Measurements from ENCODE around the gene BAX. TPM values are rescaled to one million over a fixed set of nuclear protein-coding genes. Genes with fewer than 3 reads are reported as not detected.
A peak's percentile ranks its signal among the peaks of the same experiment; 100 is the strongest.

BAX gene
- total and polyA plus RNA-seq, 2 of the 13 experiments (the other 11 are each of a cell fraction or from before 2014, with no cell fraction given) = 139 to 176 TPM

DNA sequence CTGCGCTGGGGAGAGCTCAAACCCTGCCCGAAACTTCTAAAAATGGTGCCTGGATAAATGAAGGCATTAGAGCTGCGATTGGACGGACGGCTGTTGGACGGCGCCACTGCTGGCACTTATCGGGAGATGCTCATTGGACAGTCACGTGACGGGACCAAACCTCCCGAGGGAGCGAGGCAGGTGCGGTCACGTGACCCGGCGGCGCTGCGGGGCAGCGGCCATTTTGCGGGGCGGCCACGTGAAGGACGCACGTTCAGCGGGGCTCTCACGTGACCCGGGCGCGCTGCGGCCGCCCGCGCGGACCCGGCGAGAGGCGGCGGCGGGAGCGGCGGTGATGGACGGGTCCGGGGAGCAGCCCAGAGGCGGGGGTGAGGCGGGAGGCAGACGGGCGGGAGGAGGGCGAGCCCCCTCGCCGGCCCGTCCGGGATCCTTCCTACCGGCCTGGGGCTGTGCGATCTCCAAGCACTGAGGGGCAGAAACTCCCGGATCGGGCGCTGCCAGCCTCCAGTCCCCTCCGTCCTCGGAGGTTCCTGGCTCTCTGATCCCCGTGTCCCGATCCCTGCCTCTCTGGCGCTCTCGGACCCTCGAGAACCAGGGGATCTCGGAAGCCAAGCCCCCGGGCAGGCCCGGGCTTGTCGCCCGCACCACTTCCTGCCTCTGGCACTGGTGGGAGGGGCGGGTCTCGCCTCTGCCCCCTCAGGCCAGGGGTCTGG is at the start of gene BAX (continued):
- TF ChIP-seq, protein P1, sequence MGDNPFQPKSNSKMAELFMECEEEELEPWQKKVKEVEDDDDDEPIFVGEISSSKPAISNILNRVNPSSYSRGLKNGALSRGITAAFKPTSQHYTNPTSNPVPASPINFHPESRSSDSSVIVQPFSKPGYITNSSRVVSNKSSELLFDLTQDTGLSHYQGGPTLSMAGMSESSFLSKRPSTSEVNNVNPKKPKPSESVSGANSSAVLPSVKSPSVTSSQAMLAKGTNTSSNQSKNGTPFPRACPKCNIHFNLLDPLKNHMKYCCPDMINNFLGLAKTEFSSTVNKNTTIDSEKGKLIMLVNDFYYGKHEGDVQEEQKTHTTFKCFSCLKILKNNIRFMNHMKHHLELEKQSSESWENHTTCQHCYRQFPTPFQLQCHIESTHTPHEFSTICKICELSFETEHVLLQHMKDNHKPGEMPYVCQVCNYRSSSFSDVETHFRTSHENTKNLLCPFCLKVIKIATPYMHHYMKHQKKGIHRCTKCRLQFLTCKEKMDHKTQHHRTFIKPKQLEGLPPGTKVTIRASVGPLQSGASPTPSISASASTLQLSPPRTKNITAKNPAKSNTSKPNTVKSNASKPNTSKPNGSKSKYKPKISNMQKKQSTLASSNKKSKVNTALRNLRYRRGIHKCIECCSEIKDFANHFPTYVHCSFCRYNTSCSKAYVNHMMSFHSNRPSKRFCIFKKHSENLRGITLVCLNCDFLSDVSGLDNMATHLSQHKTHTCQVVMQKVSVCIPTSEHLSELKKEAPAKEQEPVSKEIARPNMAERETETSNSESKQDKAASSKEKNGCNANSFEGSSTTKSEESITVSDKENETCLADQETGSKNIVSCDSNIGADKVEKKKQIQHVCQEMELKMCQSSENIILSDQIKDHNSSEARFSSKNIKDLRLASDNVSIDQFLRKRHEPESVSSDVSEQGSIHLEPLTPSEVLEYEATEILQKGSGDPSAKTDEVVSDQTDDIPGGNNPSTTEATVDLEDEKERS (CRISPR knock-in tag; IDR thresholded peaks at IDR 0.05) = 0 out of 2 replicates have a peak, but pooled peaks have one; percentile 48
- TF ChIP-seq, protein P2, sequence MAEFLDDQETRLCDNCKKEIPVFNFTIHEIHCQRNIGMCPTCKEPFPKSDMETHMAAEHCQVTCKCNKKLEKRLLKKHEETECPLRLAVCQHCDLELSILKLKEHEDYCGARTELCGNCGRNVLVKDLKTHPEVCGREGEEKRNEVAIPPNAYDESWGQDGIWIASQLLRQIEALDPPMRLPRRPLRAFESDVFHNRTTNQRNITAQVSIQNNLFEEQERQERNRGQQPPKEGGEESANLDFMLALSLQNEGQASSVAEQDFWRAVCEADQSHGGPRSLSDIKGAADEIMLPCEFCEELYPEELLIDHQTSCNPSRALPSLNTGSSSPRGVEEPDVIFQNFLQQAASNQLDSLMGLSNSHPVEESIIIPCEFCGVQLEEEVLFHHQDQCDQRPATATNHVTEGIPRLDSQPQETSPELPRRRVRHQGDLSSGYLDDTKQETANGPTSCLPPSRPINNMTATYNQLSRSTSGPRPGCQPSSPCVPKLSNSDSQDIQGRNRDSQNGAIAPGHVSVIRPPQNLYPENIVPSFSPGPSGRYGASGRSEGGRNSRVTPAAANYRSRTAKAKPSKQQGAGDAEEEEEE (CRISPR knock-in tag; IDR thresholded peaks at IDR 0.05; ENCODE audit: borderline replicate concordance) = 0 out of 2 replicates have a peak, but pooled peaks have one; percentile 40
- TF ChIP-seq CSRNP2 (CRISPR knock-in tag; conservative IDR thresholded peaks at IDR 0.05; ENCODE audit: low read depth) = no peak
- peak; percentile 78; the same call in 1 of the 2 replicates for TF ChIP-seq FOXK1 (CRISPR knock-in tag; IDR thresholded peaks at IDR 0.05; ENCODE audit: borderline replicate concordance, low read depth)
- no peak for TF ChIP-seq MAZ (IDR thresholded peaks at IDR 0.05; ENCODE audit: borderline replicate concordance, low read depth, low read length)
- TF ChIP-seq MAZ (CRISPR knock-in tag; IDR thresholded peaks at IDR 0.05; ENCODE audit: low read depth) = peak; percentile 80; the same call in 1 of the 2 replicates
- TF ChIP-seq, protein P3, sequence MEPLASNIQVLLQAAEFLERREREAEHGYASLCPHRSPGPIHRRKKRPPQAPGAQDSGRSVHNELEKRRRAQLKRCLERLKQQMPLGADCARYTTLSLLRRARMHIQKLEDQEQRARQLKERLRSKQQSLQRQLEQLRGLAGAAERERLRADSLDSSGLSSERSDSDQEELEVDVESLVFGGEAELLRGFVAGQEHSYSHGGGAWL (CRISPR knock-in tag; IDR thresholded peaks at IDR 0.05) = peak; percentile 53; the same call in 1 of the 2 replicates
- TF ChIP-seq IRF9 (CRISPR knock-in tag; IDR thresholded peaks at IDR 0.05; ENCODE audit: borderline replicate concordance) = peak; percentile 77; the same call in 1 of the 2 replicates
- TF ChIP-seq, protein P4, sequence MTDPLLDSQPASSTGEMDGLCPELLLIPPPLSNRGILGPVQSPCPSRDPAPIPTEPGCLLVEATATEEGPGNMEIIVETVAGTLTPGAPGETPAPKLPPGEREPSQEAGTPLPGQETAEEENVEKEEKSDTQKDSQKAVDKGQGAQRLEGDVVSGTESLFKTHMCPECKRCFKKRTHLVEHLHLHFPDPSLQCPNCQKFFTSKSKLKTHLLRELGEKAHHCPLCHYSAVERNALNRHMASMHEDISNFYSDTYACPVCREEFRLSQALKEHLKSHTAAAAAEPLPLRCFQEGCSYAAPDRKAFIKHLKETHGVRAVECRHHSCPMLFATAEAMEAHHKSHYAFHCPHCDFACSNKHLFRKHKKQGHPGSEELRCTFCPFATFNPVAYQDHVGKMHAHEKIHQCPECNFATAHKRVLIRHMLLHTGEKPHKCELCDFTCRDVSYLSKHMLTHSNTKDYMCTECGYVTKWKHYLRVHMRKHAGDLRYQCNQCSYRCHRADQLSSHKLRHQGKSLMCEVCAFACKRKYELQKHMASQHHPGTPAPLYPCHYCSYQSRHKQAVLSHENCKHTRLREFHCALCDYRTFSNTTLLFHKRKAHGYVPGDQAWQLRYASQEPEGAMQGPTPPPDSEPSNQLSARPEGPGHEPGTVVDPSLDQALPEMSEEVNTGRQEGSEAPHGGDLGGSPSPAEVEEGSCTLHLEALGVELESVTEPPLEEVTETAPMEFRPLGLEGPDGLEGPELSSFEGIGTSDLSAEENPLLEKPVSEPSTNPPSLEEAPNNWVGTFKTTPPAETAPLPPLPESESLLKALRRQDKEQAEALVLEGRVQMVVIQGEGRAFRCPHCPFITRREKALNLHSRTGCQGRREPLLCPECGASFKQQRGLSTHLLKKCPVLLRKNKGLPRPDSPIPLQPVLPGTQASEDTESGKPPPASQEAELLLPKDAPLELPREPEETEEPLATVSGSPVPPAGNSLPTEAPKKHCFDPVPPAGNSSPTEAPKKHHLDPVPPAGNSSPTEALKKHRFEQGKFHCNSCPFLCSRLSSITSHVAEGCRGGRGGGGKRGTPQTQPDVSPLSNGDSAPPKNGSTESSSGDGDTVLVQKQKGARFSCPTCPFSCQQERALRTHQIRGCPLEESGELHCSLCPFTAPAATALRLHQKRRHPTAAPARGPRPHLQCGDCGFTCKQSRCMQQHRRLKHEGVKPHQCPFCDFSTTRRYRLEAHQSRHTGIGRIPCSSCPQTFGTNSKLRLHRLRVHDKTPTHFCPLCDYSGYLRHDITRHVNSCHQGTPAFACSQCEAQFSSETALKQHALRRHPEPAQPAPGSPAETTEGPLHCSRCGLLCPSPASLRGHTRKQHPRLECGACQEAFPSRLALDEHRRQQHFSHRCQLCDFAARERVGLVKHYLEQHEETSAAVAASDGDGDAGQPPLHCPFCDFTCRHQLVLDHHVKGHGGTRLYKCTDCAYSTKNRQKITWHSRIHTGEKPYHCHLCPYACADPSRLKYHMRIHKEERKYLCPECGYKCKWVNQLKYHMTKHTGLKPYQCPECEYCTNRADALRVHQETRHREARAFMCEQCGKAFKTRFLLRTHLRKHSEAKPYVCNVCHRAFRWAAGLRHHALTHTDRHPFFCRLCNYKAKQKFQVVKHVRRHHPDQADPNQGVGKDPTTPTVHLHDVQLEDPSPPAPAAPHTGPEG (CRISPR knock-in tag; IDR thresholded peaks at IDR 0.05) = peak; percentile 92
- peak; percentile 20; the same call in 1 of the 2 replicates for TF ChIP-seq PPARG (CRISPR knock-in tag; conservative IDR thresholded peaks at IDR 0.05)
